H1 (cell line): ENCODE measurements around the gene NFAM1. TPM values are rescaled to one million over a fixed set of nuclear protein-coding genes. Genes with fewer than 3 reads are reported as not detected.

ENCODE experiments used
- CTCF ChIA-PET: fragments of 300-600 bp; sonication (Branson Sonifier 250); formaldehyde crosslinking; loops from one replicate; lab custom pipeline; 2021; ENCODE audit not compliant: partially characterized antibody; lab: Charles Lee
- POLR2A ChIA-PET: fragments of 300-600 bp; sonication (Branson Sonifier 250); formaldehyde crosslinking; loops from one replicate; lab custom pipeline; 2021; ENCODE audit warnings: inconsistent platforms; ENCODE audit not compliant: partially characterized antibody; lab: Charles Lee
- DNase-seq, 2 experiments: peaks; one replicate each; pipeline versions ENCODE4 v3.0.0 to v3.0.0-alpha.2; 2010 to 2022; ENCODE audit warnings: low spot score in 2 of 2, low read depth in 1 of 2, mixed read lengths in 1 of 2
- FAIRE-seq: peaks from 2 replicates; lab custom pipeline; 2011; peaks lifted over from hg19 to GRCh38; lab: Jason Lieb, UNC
- H2AFZ ChIP-seq: 2 replicates; pipeline ENCODE4 v1.8.1; 2012; ENCODE audit warnings: low read length, inconsistent platforms
- H2AK5ac ChIP-seq: 2 replicates; pipeline ENCODE4 v1.6.1; 2013; ENCODE audit warnings: low read depth, low read length
- H2BK120ac ChIP-seq: replicated peaks from 2 replicates; pipeline ENCODE3; 2013; ENCODE audit warnings: low read depth, low read length, inconsistent platforms
- H2BK12ac ChIP-seq: 2 replicates; pipeline ENCODE4 v1.6.1; 2013; ENCODE audit warnings: low read depth, low read length
- H2BK15ac ChIP-seq: 2 replicates; pipeline ENCODE4 v1.6.1; 2013; ENCODE audit warnings: low read length
- H2BK20ac ChIP-seq: 2 replicates; pipeline ENCODE4 v1.6.1; 2013; ENCODE audit warnings: low read length
- H2BK5ac ChIP-seq: 2 replicates; pipeline ENCODE4 v1.6.1; 2013; ENCODE audit warnings: low read depth, low read length
- H3K14ac ChIP-seq: 2 replicates; pipeline ENCODE4 v1.6.1; 2013; ENCODE audit warnings: inconsistent platforms; ENCODE audit not compliant: insufficient read length
- H3K18ac ChIP-seq: 2 replicates; pipeline ENCODE4 v1.6.1; 2013; ENCODE audit warnings: low read length; ENCODE audit errors: extremely low read depth
- H3K23ac ChIP-seq: 2 replicates; pipeline ENCODE4 v1.6.1; 2013; ENCODE audit warnings: inconsistent platforms; ENCODE audit not compliant: insufficient read length
- H3K23me2 ChIP-seq: 2 replicates; pipeline ENCODE4 v1.6.1; 2013; ENCODE audit warnings: low read depth, low read length
- H3K27ac ChIP-seq: 2 replicates; pipeline ENCODE4 v1.6.1; 2011; ENCODE audit warnings: low read depth, low read length, inconsistent platforms
- H3K27me3 ChIP-seq, 4 experiments: replicated peaks in 1 of 4; 1 replicate in 1 of 4; 2 replicates in 3 of 4; pipeline versions ENCODE4 v1.6.1 to v1.8.1; 2011 to 2013; ENCODE audit warnings: low read length in 3 of 4, mild to moderate bottlenecking in 3 of 4, inconsistent platforms in 2 of 4, mixed read lengths in 2 of 4, moderate library complexity in 1 of 4; ENCODE audit not compliant: control insufficient read depth in 3 of 4, insufficient read depth in 3 of 4; ENCODE audit errors: extremely low read depth in 1 of 4
- H3K36me3 ChIP-seq, 4 experiments: 2 replicates each; pipeline versions ENCODE4 v1.6.1 to v1.8.1; 2011 to 2013; ENCODE audit warnings: mild to moderate bottlenecking in 4 of 4, low read length in 3 of 4, moderate library complexity in 2 of 4, control low read depth in 1 of 4, inconsistent platforms in 1 of 4; ENCODE audit not compliant: insufficient read depth in 4 of 4, control insufficient read depth in 2 of 4
- H3K4ac ChIP-seq: replicated peaks from 2 replicates; pipeline ENCODE3; 2013; ENCODE audit warnings: low read length, low read depth, mixed read lengths, inconsistent platforms; ENCODE audit not compliant: insufficient read length
- H3K4me1 ChIP-seq, 4 experiments: replicated peaks in 1 of 4; 1 replicate in 1 of 4; 2 replicates in 3 of 4; pipeline versions ENCODE4 v1.6.1 to v1.8.1; 2011 to 2013; ENCODE audit warnings: low read length in 3 of 4, inconsistent platforms in 2 of 4, mixed read lengths in 1 of 4; ENCODE audit not compliant: insufficient read depth in 4 of 4, control insufficient read depth in 3 of 4
- H3K4me2 ChIP-seq, 2 experiments: 2 replicates each; pipeline versions ENCODE4 v1.6.1 to v1.8.1; 2011 to 2013; ENCODE audit warnings: low read depth in 2 of 2, low read length in 2 of 2, control low read depth in 1 of 2, inconsistent platforms in 1 of 2, mild to moderate bottlenecking in 1 of 2; ENCODE audit not compliant: insufficient read depth in 1 of 2
- H3K4me3 ChIP-seq, 4 experiments: fragments of 200-600, 300-600 bp in 1 of 4; sonication (generic), shearing (Covaris generic), sonication (Bioruptor Twin) in 1 of 4; 2 replicates each; pipeline versions ENCODE4 v1.5.1 to v1.8.1; 2011 to 2016; ENCODE audit warnings: low read length in 4 of 4, low read depth in 3 of 4, control low read depth in 2 of 4, inconsistent platforms in 2 of 4, mild to moderate bottlenecking in 2 of 4, mixed read lengths in 1 of 4, moderate library complexity in 1 of 4; ENCODE audit not compliant: insufficient read depth in 2 of 4; ENCODE audit errors: extremely low read depth in 1 of 4
- H3K56ac ChIP-seq: replicated peaks from 2 replicates; pipeline ENCODE3; 2013; ENCODE audit warnings: low read depth, mild to moderate bottlenecking, mixed read lengths, low read length, inconsistent platforms; ENCODE audit not compliant: insufficient read length
- H3K79me1 ChIP-seq: 2 replicates; pipeline ENCODE4 v1.6.1; 2013; ENCODE audit warnings: low read depth, low read length, control low read depth
- H3K79me2 ChIP-seq, 2 experiments: 2 replicates each; pipeline versions ENCODE4 v1.6.1 to v1.8.1; 2012 to 2013; ENCODE audit warnings: low read length in 2 of 2, mild to moderate bottlenecking in 2 of 2, inconsistent platforms in 1 of 2; ENCODE audit not compliant: insufficient read depth in 2 of 2, control insufficient read depth in 1 of 2
- H3K9ac ChIP-seq, 4 experiments: replicated peaks in 1 of 4; 1 replicate in 1 of 4; 2 replicates in 3 of 4; pipeline versions ENCODE4 v1.6.1 to v1.8.1; 2011 to 2013; ENCODE audit warnings: low read depth in 3 of 4, low read length in 3 of 4, control low read depth in 2 of 4, mild to moderate bottlenecking in 2 of 4, moderate library complexity in 2 of 4, inconsistent platforms in 1 of 4; ENCODE audit errors: extremely low read depth in 1 of 4
- H3K9me3 ChIP-seq, 2 experiments: 2 replicates each; pipeline versions ENCODE4 v1.6.1 to v1.8.1; 2012 to 2013; ENCODE audit warnings: mild to moderate bottlenecking in 2 of 2, moderate library complexity in 2 of 2, control low read depth in 1 of 2, inconsistent platforms in 1 of 2, low read depth in 1 of 2, low read length in 1 of 2, mixed read lengths in 1 of 2; ENCODE audit not compliant: insufficient read depth in 2 of 2
- H4K20me1 ChIP-seq, 2 experiments: replicated peaks in 1 of 2; 2 replicates each; pipeline versions ENCODE3 to v1.8.1; 2011 to 2013; ENCODE audit warnings: inconsistent platforms in 2 of 2, low read length in 2 of 2, mild to moderate bottlenecking in 1 of 2; ENCODE audit not compliant: insufficient read depth in 2 of 2, control insufficient read depth in 1 of 2
- H4K5ac ChIP-seq: 2 replicates; pipeline ENCODE4 v1.6.1; 2013; ENCODE audit warnings: low read length, low read depth, mixed read lengths, inconsistent platforms; ENCODE audit not compliant: insufficient read length
- H4K8ac ChIP-seq: 2 replicates; pipeline ENCODE4 v1.8.0; 2013; ENCODE audit warnings: mild to moderate bottlenecking, moderate library complexity, low read length, inconsistent platforms; ENCODE audit not compliant: insufficient read depth; ENCODE audit errors: extremely low read depth
- H4K91ac ChIP-seq: replicated peaks from 2 replicates; pipeline ENCODE3; 2013; ENCODE audit warnings: low read length, mixed read lengths, inconsistent platforms; ENCODE audit not compliant: insufficient read length
- KDM1A ChIP-seq: fragments of 200-600, 300-600 bp; sonication (generic); IDR thresholded peaks from 2 replicates; pipeline ENCODE4 v1.7.1; 2016; ENCODE audit warnings: mild to moderate bottlenecking, low read length, borderline replicate concordance
- SIRT6 ChIP-seq: IDR thresholded peaks from one replicate; pipeline ENCODE4 v1.7.1; 2012; ENCODE audit warnings: low read length, inconsistent platforms
- SIX5 ChIP-seq: IDR thresholded peaks from 2 replicates; pipeline ENCODE4 v1.6.1; 2011; ENCODE audit warnings: mild to moderate bottlenecking, low read depth, low read length
- TBP ChIP-seq: IDR thresholded peaks from 2 replicates; pipeline ENCODE4 v1.6.1; 2011; ENCODE audit warnings: low read depth, low read length, improper control_type of control experiment
- whole genome bisulfite sequencing, 2 experiments: shearing (Covaris generic) in 1 of 2; methylation state at CpG; one replicate each; pipeline versions ENCODE4 v1.1.6 to v1.1.7; 2013 to 2015; ENCODE audit warnings: low lambda C conversion rate in 2 of 2, mixed read lengths in 2 of 2, inconsistent platforms in 1 of 2, low coverage in 1 of 2, missing lambda C conversion rate in 1 of 2; ENCODE audit not compliant: insufficient replicate concordance in 2 of 2, insufficient coverage in 1 of 2, insufficient read length in 1 of 2; ENCODE audit errors: extremely low coverage in 1 of 2, missing lambda C conversion rate in 1 of 2; 5-methylcytosine and 5-hydroxymethylcytosine counted together
- polyA plus RNA-seq, 7 experiments: library from polyadenylated mRNA; depleted of rRNA in 3 of 7; stranded (reverse) in 5 of 7; unstranded in 2 of 7; fragments of >200 nt in 5 of 7; fragments of 200-250 nt in 2 of 7; gene quantifications; 1 replicate in 5 of 7; 2 replicates in 1 of 7; 4 replicates in 1 of 7; pipeline versions ENCODE4 v1.2.1 to v1.2.3, GENCODE V29; 2011 to 2013; ENCODE audit warnings: missing spikeins in 2 of 7, mixed read lengths in 2 of 7
- total RNA-seq: library from RNA; stranded (reverse); fragmentation: NEBNext Ultra II Directional; extraction: Animal tissue kit (Norgen Biotek cat#: 25700); gene quantifications from 2 replicates; pipeline ENCODE4 v1.2.1, GENCODE V29; 2021

The NFAM1 gene
- total and polyA plus RNA-seq, 2 of the 8 experiments (the other 6 are each of a cell fraction or from before 2014, with no cell fraction given) = 0.62 to 0.73 TPM

- Histone ChIP-seq H3K4me3 (no peak overlapping the region), H3K56ac (no peak overlapping the region), H2BK5ac (no peak overlapping the region; the same call in 1 of the 2 replicates), H3K27ac (no peak overlapping the region), H2BK15ac (0 out of 2 replicates have a peak overlapping the region, but pooled peaks have one; percentile 46), H4K5ac (no peak overlapping the region), H4K20me1 (no peaks in the 10 kb centered on the region), H2BK20ac (no peak overlapping the region), H3K79me2 (no peaks in the 10 kb centered on the region), H3K36me3 (no peaks in the 10 kb centered on the region), H2BK120ac (no peak overlapping the region), H3K27me3 (peaks cover 0 to 5% (median 4%) of the 10 kb centered on the region in 4 experiments; a peak in 3 of 7 replicates), H3K23me2 (peaks cover 7% of the 10 kb centered on the region; the same call in 1 of the 2 replicates), H4K8ac (no peak overlapping the region), H3K14ac (no peak overlapping the region), H3K23ac (no peak overlapping the region), H2BK12ac (no peak overlapping the region), H3K9ac (no peak overlapping the region), H3K4ac (no peak overlapping the region), H2AFZ (no peak overlapping the region), H2AK5ac (no peak overlapping the region), H4K91ac (no peak overlapping the region), H3K79me1 (no peaks in the 10 kb centered on the region; the same call in 1 of the 2 replicates), H3K18ac (no peak overlapping the region), H3K9me3 (no peaks in the 10 kb centered on the region), H3K4me1 (peaks cover 6 to 35% (median 20%) of the 10 kb centered on the region in 4 experiments), H3K4me2 (no peak overlapping the region)
- DNase-seq = no peak
- TF ChIP-seq SIRT6 = no peak
- TF ChIP-seq KDM1A = no peak
- no peak for TF ChIP-seq SIX5
- TF ChIP-seq TBP = no peak
- WGBS, 2 experiments = 95% methylated on average over 7 of the region's 7 CpGs; no CpG with 5 or more reads in 1 of the 2 experiments
- ChIA-PET POLR2A (interaction anchor here (1.4 to 1.7 kb wide), 3 partner anchors 8 to 266 kb away, joined by 4 to 6 read pairs (median 5); no protein-coding TSS in a partner anchor), CTCF (interaction anchor here (0.6 to 6.5 kb wide), 29 partner anchors 8 to 663 kb away, joined by 3 to 46 read pairs (median 5); partner anchors contain the start of gene SEPTIN3)
- FAIRE-seq = no peak
Observed at GRCh38 chr22:42436404-42436803, 4.2 kb upstream of the NFAM1 start.
